Ectodermal cell (in vitro differentiated cells): ENCODE results near the gene ATXN7.

Experiments
- H3K27ac ChIP-seq: 2 replicates; pipeline ENCODE4 v1.7.0; 2013; ENCODE audit warnings: mild to moderate bottlenecking, low read depth, low read length; ENCODE audit not compliant: insufficient read depth, poor library complexity, severe bottlenecking
- H3K27me3 ChIP-seq: 2 replicates; pipeline ENCODE4 v1.7.0; 2013; ENCODE audit warnings: mild to moderate bottlenecking, low read length; ENCODE audit not compliant: insufficient read depth, control insufficient read depth, poor library complexity, severe bottlenecking
- H3K36me3 ChIP-seq: one replicate; pipeline ENCODE4 v1.7.0; 2013; ENCODE audit warnings: low read length; ENCODE audit not compliant: control insufficient read depth, insufficient read depth
- H3K4me1 ChIP-seq: one replicate; pipeline ENCODE4 v1.7.0; 2013; ENCODE audit warnings: low read length; ENCODE audit not compliant: control insufficient read depth, insufficient read depth
- H3K4me3 ChIP-seq: 2 replicates; pipeline ENCODE4 v1.7.0; 2013; ENCODE audit warnings: low read depth, low read length, control low read depth; ENCODE audit not compliant: insufficient read depth
- H3K9me3 ChIP-seq: 2 replicates; pipeline ENCODE4 v1.7.0; 2013; ENCODE audit warnings: mild to moderate bottlenecking, low read length, moderate library complexity; ENCODE audit not compliant: control insufficient read depth
- WGBS, 2 experiments: methylation state at CpG; one replicate each; pipeline ENCODE4 v1.1.7; 2013; ENCODE audit warnings: missing lambda C conversion rate in 2 of 2; 5-methylcytosine and 5-hydroxymethylcytosine counted together

ATXN7 gene

GRCh38 chr3:63877737-63878393, 14.2 kb downstream of the ATXN7 start:
- 79 to 82% methylated on average over 3 of the region's 3 CpGs for WGBS, 2 experiments
- Histone ChIP-seq H3K27ac (no peak overlapping the region), H3K9me3 (no peaks in the 10 kb centered on the region), H3K27me3 (no peaks in the 10 kb centered on the region), H3K4me1 (peaks cover 16% of the 10 kb centered on the region), H3K36me3 (no peaks in the 10 kb centered on the region), H3K4me3 (no peak overlapping the region)

GRCh38 chr3:63878394-63879060, 14.9 kb downstream of the ATXN7 start:
- no peaks in the 10 kb centered on the region for H3K9me3 ChIP-seq
- H3K27me3 ChIP-seq: no peaks in the 10 kb centered on the region
- H3K36me3 ChIP-seq: no peaks in the 10 kb centered on the region
- WGBS, 2 experiments: 62 to 72% methylated on average over 2 of the region's 2 CpGs
- peaks cover 16% of the 10 kb centered on the region for H3K4me1 ChIP-seq
- H3K4me3 ChIP-seq: no peak overlapping the region
- H3K27ac ChIP-seq: no peak overlapping the region

GRCh38 chr3:63880653-63881052, 17.0 kb downstream of the ATXN7 start:
- 89 to 94% methylated on average over 4 to 5 of the region's 5 CpGs for WGBS, 2 experiments
- H3K9me3 ChIP-seq: no peaks in the 10 kb centered on the region
- no peaks in the 10 kb centered on the region for H3K27me3 ChIP-seq
- H3K4me3 ChIP-seq: no peak overlapping the region
- no peak overlapping the region for H3K27ac ChIP-seq
- no peaks in the 10 kb centered on the region for H3K36me3 ChIP-seq
- peaks cover 16% of the 10 kb centered on the region for H3K4me1 ChIP-seq

DNA sequence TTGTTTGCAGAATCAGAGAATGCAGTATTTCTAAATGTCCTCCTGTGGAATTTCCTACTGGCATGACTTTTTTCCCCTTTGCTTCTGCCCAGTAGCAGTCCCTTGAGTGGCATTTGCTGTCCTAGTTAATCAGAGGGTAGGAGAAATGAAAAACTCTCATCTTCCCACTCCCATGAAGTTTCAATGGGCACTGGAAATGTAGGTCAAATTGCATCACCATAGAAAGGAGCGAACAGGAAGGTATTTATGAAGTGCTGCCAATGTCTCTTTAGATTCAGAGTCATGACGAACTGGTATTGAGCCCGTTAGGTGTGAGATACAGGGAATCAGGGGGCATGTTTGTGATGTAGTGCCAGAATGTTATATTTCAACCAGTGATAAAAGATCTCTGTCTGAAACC, 23.2 kb downstream of the ATXN7 start:
- Histone ChIP-seq H3K27ac (no peak overlapping the region), H3K4me1 (no peaks in the 10 kb centered on the region), H3K36me3 (no peaks in the 10 kb centered on the region), H3K27me3 (no peaks in the 10 kb centered on the region), H3K9me3 (no peaks in the 10 kb centered on the region), H3K4me3 (no peak overlapping the region)
- 88 to 93% methylated on average over 3 of the region's 3 CpGs for WGBS, 2 experiments

DNA sequence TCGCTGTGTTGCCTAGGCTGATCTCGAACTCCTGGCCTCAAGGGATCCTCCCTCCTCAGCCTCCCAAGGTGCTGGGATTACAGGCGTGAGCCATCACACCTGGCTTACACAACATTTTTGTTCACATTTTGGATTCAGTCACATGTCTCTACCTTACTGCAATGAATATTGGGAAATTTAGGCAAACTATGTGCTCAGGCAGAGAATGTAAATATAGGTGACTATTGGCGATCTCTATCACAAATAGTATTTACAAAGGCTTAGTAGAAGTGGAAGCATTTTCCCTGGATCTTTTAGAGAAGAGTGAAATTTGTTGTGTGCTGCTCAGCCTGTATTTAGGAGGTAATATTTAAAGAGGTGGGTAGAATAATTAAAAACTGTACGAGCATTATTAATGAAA, 27.9 kb downstream of the ATXN7 start:
- 87 to 95% methylated on average over 3 to 5 of the region's 5 CpGs for WGBS, 2 experiments
- Histone ChIP-seq H3K4me3 (no peak overlapping the region), H3K36me3 (no peaks in the 10 kb centered on the region), H3K4me1 (peaks cover 5% of the 10 kb centered on the region), H3K9me3 (no peaks in the 10 kb centered on the region), H3K27ac (no peak overlapping the region), H3K27me3 (no peaks in the 10 kb centered on the region)

DNA sequence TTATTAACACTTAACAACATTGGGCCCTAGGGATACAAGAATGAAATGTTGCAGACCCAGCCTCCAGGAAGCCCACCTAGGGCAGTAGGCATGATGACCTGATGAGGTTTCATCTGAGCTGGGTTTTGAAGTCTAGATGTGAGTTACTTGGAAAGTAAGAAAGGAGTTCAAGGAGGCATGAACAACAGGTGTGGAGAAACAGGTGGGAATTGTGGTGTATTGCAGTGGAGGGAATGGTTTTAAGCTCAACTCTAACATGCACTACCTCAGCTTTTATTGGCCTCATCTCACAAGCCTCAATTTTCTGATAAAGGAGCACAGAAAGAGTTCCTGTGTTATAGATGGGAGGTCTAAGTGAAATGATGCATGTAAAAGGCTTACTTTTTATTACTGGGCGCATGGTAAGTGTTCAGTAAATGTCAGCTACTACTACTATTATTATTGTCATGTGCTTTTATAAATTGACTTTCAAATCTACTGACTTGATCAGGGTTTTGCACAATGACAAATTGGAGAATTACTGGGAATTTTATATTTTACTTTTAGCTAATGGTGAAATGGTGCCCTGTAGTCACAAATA, 29.2 kb downstream of the ATXN7 start:
- no peaks in the 10 kb centered on the region for H3K9me3 ChIP-seq
- no peaks in the 10 kb centered on the region for H3K36me3 ChIP-seq
- 80 to 100% methylated on average over 1 of the region's 1 CpG for WGBS, 2 experiments

DNA sequence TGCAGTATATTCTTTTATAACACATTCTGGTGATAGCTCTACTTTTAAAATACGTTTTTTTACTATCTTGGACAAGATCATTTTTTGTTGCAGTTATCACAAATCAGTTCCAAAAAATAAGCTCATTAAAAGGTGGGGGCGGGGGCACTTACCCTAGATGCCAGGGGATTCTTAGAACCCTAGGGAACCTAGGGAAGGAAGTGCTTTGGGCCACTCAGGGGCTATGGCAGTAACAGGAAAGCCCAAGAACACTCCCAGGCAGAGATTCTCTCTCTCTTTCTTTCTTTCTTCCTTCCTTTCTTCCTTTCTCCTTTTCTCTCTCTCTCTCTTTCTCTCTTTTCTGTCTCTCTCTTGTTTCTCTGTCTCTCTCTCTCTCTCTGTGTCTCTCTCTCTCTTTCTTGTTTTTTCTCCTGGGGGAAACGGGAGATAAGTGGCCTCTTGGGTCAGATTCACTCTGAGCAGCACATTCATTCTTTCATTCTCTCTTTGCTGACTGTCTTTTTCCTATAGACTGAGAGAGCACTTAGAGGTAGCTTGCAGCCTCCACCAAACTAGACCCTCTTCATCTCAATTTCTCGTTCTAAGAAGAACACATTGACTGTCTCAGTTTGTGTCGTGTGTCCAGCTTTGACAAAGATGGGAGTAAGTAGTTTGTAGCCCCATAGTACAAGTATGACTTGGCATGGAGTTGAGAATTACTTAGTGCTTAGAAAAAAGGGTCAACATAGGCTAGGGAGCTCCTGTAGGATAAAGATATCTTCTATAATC, 31.9 kb downstream of the ATXN7 start:
- Histone ChIP-seq H3K27ac (no peak overlapping the region), H3K4me1 (peaks cover 5% of the 10 kb centered on the region), H3K9me3 (no peaks in the 10 kb centered on the region), H3K27me3 (no peaks in the 10 kb centered on the region), H3K36me3 (no peaks in the 10 kb centered on the region), H3K4me3 (no peak overlapping the region)
- WGBS, 2 experiments: 86 to 87% methylated on average over 5 of the region's 5 CpGs

More for the DNA sequence above, 29.2 kb downstream of the ATXN7 start:
- H3K4me3 ChIP-seq: no peak overlapping the region
- no peak overlapping the region for H3K27ac ChIP-seq
- peaks cover 5% of the 10 kb centered on the region for H3K4me1 ChIP-seq
- H3K27me3 ChIP-seq: no peaks in the 10 kb centered on the region

DNA sequence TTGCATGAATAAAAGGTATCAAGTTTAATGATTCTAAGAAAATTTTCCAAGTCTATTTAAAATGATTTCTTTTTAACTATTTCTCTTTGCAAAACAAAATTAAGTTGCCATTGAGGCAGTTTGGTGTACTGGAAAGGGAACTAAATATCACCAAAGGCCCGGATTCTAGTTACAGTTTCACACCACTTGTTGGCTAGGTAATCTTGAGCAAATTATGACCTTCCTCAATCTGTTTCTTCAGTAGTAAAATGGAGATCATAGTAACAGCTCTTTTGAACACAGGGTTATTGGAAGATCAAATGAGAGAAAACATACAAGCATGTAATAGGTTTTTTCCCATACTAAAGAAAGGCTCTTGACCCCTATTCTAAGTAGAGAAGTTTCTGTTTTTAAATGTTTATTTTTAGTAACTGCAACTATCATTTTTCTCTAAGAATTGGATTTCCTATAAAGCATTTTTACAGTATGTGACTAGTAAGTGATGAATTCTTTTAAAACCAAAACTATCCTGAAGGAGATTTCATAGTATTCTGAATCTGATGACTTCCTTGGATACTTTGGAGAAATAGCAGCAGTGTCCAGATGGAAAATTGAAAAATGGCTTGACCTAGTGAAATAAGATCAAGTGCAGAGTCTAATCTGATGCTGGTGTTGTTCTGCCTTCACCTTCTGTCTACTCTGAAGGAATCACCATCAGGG, 32.8 kb downstream of the ATXN7 start:
- Histone ChIP-seq H3K4me1 (peaks cover 5% of the 10 kb centered on the region), H3K4me3 (no peak overlapping the region), H3K27ac (no peak overlapping the region), H3K27me3 (no peaks in the 10 kb centered on the region), H3K36me3 (no peaks in the 10 kb centered on the region), H3K9me3 (no peaks in the 10 kb centered on the region)
- 93 to 97% methylated on average over 1 of the region's 1 CpG for WGBS, 2 experiments

- Histone ChIP-seq H3K27ac (no peak overlapping the region), H3K4me1 (peaks cover 5% of the 10 kb centered on the region), H3K36me3 (no peaks in the 10 kb centered on the region), H3K9me3 (no peaks in the 10 kb centered on the region), H3K27me3 (no peaks in the 10 kb centered on the region), H3K4me3 (no peak overlapping the region)
- 94 to 97% methylated on average over 3 to 5 of the region's 5 CpGs for WGBS, 2 experiments
Observed at GRCh38 chr3:63900010-63900409, 36.3 kb downstream of the ATXN7 start.
